PC-9 (cell line): ENCODE measurements around the gene EGFR. TPM values are rescaled to one million over a fixed set of nuclear protein-coding genes. Genes with fewer than 3 reads are reported as not detected.
A peak's percentile ranks its signal among the peaks of the same experiment; 100 is the strongest.

ENCODE experiments used
- BruUV-seq: library from RNA; stranded (reverse); fragments of 400-500 nt; replicated peaks from 2 replicates; lab custom pipeline; 2021; lab: Mats Ljungman, UMichigan
- CTCF ChIA-PET: fragments of 300-600 bp; sonication (Branson Sonifier 250); formaldehyde crosslinking; loops from one replicate; lab custom pipeline; 2022; ENCODE audit warnings: antibody characterized with exemption; lab: Charles Lee
- POLR2A ChIA-PET: fragments of 300-600 bp; sonication (Branson Sonifier 250); formaldehyde crosslinking; loops from one replicate; lab custom pipeline; 2022; ENCODE audit warnings: antibody characterized with exemption; ENCODE audit not compliant: unreplicated experiment; lab: Charles Lee
- DNase-seq, 2 experiments: peaks; one replicate each; pipeline versions ENCODE4 v3.0.0 to v3.0.0-alpha.2; 2015 to 2022; ENCODE audit warnings: mixed read lengths in 1 of 2
- H2AFZ ChIP-seq: fragments of 200-600 bp; sonication (generic); 2 replicates; pipeline ENCODE4 v1.8.1; 2017; ENCODE audit warnings: antibody characterized with exemption
- H3F3A ChIP-seq: fragments of 200-600 bp; sonication (generic); 2 replicates; pipeline ENCODE4 v1.8.1; 2017; ENCODE audit warnings: antibody characterized with exemption, mild to moderate bottlenecking, low read depth; ENCODE audit not compliant: insufficient read depth
- H3K27ac ChIP-seq: fragments of 200-600 bp; sonication (generic); 2 replicates; pipeline ENCODE4 v1.6.1; 2016; ENCODE audit warnings: mixed run types
- H3K27me3 ChIP-seq: fragments of 200-600 bp; sonication (generic); 2 replicates; pipeline ENCODE4 v1.6.1; 2016; ENCODE audit warnings: low read depth, mixed run types; ENCODE audit not compliant: insufficient read depth
- H3K36me3 ChIP-seq: fragments of 200-600 bp; sonication (generic); 2 replicates; pipeline ENCODE4 v1.6.1; 2016; ENCODE audit warnings: low read depth, mixed run types
- H3K4me1 ChIP-seq: fragments of 200-600 bp; sonication (generic); replicated peaks from 2 replicates; pipeline ENCODE4 v1.6.1; 2016; ENCODE audit warnings: mixed run types; ENCODE audit not compliant: insufficient read depth
- H3K4me2 ChIP-seq: fragments of 200-600 bp; sonication (generic); 2 replicates; pipeline ENCODE4 v1.6.1; 2017; ENCODE audit warnings: mixed run types
- H3K4me3 ChIP-seq: fragments of 200-600 bp; sonication (generic); 2 replicates; pipeline ENCODE4 v1.6.1; 2016; ENCODE audit warnings: mixed run types
- H3K79me2 ChIP-seq: fragments of 200-600 bp; sonication (generic); 2 replicates; pipeline ENCODE4 v1.6.1; 2017; ENCODE audit warnings: low read depth, mixed run types
- H3K9me2 ChIP-seq: fragments of 200-600 bp; sonication (generic); 2 replicates; pipeline ENCODE4 v1.8.1; 2017; ENCODE audit warnings: mild to moderate bottlenecking; ENCODE audit not compliant: insufficient read depth
- H3K9me3 ChIP-seq: fragments of 200-600 bp; sonication (generic); 2 replicates; pipeline ENCODE4 v1.8.1; 2016; ENCODE audit warnings: low read depth; ENCODE audit not compliant: insufficient read depth
- H4K20me1 ChIP-seq: fragments of 200-600 bp; sonication (generic); 2 replicates; pipeline ENCODE4 v1.8.1; 2017; ENCODE audit not compliant: insufficient read depth
- EZH2 ChIP-seq: fragments of 200-600 bp; sonication (generic); IDR thresholded peaks from 2 replicates; pipeline ENCODE4 v1.8.0; 2017; ENCODE audit warnings: antibody characterized with exemption, low read depth
- intact Hi-C: fragments of 100-400 bp; cut with micrococcal nuclease; formaldehyde crosslinking; loops from one replicate; pipeline ENCODE4 v1.10.0; 2022; ENCODE audit not compliant: unreplicated experiment
- total RNA-seq: library from RNA; stranded (reverse); gene quantifications from 2 replicates; pipeline ENCODE4 v1.2.3, GENCODE V29; 2021
- TF ChIP-seq, protein P1 (sequence below): fragments of 200-600 bp; sonication (generic); conservative IDR thresholded peaks from 2 replicates; pipeline ENCODE4 v1.6.1; 2017; ENCODE audit warnings: mixed run types, antibody characterized with exemption, mild to moderate bottlenecking, moderate library complexity

Gene EGFR
- total RNA-seq, 1 experiment from 2014 or later: 342 TPM

DNA sequence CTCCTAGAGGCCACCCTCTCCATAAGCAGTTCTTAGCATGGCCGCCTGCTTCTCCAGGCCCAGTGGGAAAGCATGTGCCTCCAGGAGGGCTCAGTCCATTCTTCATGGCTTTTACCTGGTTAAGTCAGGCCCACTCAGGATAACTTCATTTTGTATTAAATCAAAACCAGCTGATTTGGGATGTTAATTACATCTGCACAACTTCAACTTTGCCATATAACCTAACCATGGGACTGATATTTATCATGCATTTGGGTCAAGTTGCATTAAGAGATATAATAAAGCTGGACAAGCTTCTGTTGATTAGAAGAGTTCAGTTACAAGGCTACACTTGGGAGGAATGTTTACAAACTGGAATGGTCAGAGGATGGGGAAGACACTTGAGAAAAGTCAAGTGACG is 65.5 kb downstream of the EGFR start:
- Histone ChIP-seq H3K4me3 (no peak overlapping the region), H3K9me2 (no peaks in the 10 kb centered on the region), H3F3A (peaks cover 87% of the 10 kb centered on the region), H3K9me3 (no peaks in the 10 kb centered on the region), H3K79me2 (peaks cover 100% of the 10 kb centered on the region), H4K20me1 (peaks cover 39% of the 10 kb centered on the region), H2AFZ (no peak overlapping the region), H3K36me3 (peaks cover 53% of the 10 kb centered on the region), H3K4me2 (no peak overlapping the region), H3K27me3 (no peaks in the 10 kb centered on the region), H3K4me1 (peaks cover 28% of the 10 kb centered on the region), H3K27ac (peak overlapping the region; percentile 0; the same call in 1 of the 2 replicates)
- ChIA-PET CTCF (no interaction called here), POLR2A (no interaction called here)
- DNase-seq: no peak
- BruUV-seq: no TSS peak
- intact Hi-C loops: no loop called here
- no peak for TF ChIP-seq EZH2
- TF ChIP-seq, protein P1, sequence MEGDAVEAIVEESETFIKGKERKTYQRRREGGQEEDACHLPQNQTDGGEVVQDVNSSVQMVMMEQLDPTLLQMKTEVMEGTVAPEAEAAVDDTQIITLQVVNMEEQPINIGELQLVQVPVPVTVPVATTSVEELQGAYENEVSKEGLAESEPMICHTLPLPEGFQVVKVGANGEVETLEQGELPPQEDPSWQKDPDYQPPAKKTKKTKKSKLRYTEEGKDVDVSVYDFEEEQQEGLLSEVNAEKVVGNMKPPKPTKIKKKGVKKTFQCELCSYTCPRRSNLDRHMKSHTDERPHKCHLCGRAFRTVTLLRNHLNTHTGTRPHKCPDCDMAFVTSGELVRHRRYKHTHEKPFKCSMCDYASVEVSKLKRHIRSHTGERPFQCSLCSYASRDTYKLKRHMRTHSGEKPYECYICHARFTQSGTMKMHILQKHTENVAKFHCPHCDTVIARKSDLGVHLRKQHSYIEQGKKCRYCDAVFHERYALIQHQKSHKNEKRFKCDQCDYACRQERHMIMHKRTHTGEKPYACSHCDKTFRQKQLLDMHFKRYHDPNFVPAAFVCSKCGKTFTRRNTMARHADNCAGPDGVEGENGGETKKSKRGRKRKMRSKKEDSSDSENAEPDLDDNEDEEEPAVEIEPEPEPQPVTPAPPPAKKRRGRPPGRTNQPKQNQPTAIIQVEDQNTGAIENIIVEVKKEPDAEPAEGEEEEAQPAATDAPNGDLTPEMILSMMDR: no peak

GRCh38 chr7:55085511-55086412 is 66.9 kb downstream of the EGFR start:
- TF ChIP-seq, protein P1: no peak
- TF ChIP-seq EZH2: no peak
- no peaks in the 10 kb centered on the region for H3K27me3 ChIP-seq
- H3K27ac ChIP-seq: peak overlapping the region; percentile 25
- peaks cover 27% of the 10 kb centered on the region for H3K4me1 ChIP-seq
- no TSS peak for BruUV-seq
- peaks cover 35% of the 10 kb centered on the region for H4K20me1 ChIP-seq
- no peaks in the 10 kb centered on the region for H3K9me3 ChIP-seq
- H2AFZ ChIP-seq: no peak overlapping the region
- H3K9me2 ChIP-seq: no peaks in the 10 kb centered on the region
- H3K4me2 ChIP-seq: no peak overlapping the region
- H3K4me3 ChIP-seq: no peak overlapping the region
- H3K79me2 ChIP-seq: peaks cover 98% of the 10 kb centered on the region
- POLR2A ChIA-PET: interaction anchor here (0.5 to 1.5 kb wide), 13 partner anchors 8 to 1291 kb away, joined by 3 to 21 read pairs (median 4); partner anchors contain the start of gene EGFR
- CTCF ChIA-PET: interaction anchor here (0.6 to 1.0 kb wide), 4 partner anchors 20 to 297 kb away, joined by 3 to 8 read pairs (median 6); no protein-coding TSS in a partner anchor
- H3F3A ChIP-seq: peaks cover 83% of the 10 kb centered on the region
- intact Hi-C loops: loop anchor here (1.0 to 2.0 kb wide), 5 partner anchors 13 to 65 kb away; no protein-coding TSS in a partner anchor
- H3K36me3 ChIP-seq: peaks cover 49% of the 10 kb centered on the region
- no peak for DNase-seq

DNA sequence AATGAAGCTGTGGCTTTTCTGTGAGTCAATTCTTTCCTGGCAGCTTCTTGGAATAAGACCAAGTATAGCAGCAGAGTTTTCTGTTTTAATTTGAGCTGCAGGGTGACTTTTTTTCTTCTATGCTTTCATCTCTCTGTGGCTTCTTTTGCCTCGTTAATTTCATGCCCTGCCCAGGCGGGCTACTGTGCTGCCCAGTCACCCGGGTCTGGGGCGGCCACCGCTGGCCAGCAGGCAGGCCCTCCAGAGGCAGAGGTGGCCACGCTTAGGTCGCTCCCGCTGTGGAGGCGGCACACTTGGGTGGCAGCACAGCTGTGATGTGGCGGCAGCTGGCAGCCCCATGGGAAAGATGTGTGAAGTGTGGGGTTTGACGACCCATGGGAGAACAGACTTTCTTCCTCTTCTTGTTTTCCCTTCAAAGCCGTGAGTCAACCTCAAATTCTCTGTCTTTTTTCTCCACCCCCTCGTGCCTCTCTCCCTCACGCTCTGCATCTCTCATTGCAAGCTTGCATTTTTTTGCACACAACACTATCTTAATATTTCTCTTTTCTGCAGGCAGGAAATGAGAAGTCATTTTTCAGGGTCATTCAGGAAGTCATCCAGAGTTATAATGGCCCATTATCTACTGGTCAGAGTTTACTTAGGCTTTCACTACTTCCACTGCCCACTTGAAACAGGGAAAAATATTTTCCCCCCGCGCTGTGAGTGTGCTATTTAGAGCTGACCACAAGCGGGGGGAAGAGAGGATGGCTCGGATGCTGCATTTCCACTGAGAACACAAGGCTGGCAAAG is 67.8 kb downstream of the EGFR start:
- intact Hi-C loops: loop anchor here (1.0 to 2.0 kb wide), 5 partner anchors 14 to 66 kb away; no protein-coding TSS in a partner anchor
- peaks cover 81% of the 10 kb centered on the region for H3F3A ChIP-seq
- POLR2A ChIA-PET: interaction anchor here (0.5 to 1.5 kb wide), 12 partner anchors 9 to 113 kb away, joined by 3 to 21 read pairs (median 5); partner anchors contain the start of gene EGFR
- peak; percentile 65 to 87 for DNase-seq
- CTCF ChIA-PET: interaction anchor here (0.6 to 1.0 kb wide), 5 partner anchors 20 to 298 kb away, joined by 3 to 8 read pairs (median 5); no protein-coding TSS in a partner anchor
- TF ChIP-seq, protein P1: no peak
- no peak for TF ChIP-seq EZH2
- no peaks in the 10 kb centered on the region for H3K9me2 ChIP-seq
- peaks cover 46% of the 10 kb centered on the region for H3K36me3 ChIP-seq
- peaks cover 27% of the 10 kb centered on the region for H4K20me1 ChIP-seq
- peaks cover 19% of the 10 kb centered on the region for H3K4me1 ChIP-seq
- H3K27ac ChIP-seq: peak overlapping the region; percentile 25
- H3K4me3 ChIP-seq: no peak overlapping the region
- no peaks in the 10 kb centered on the region for H3K27me3 ChIP-seq
- H3K4me2 ChIP-seq: no peak overlapping the region
- H2AFZ ChIP-seq: no peak overlapping the region
- no peaks in the 10 kb centered on the region for H3K9me3 ChIP-seq
- H3K79me2 ChIP-seq: peaks cover 98% of the 10 kb centered on the region
- BruUV-seq: no TSS peak
